GM21717 (cell line): ENCODE data around the gene FBXL2.
"Not testable (repeated sequence)": the region's sequence is repeated elsewhere in the genome, so short reads cannot be mapped to it uniquely, and the experiment has no call there.

Experiments used
- ATAC-seq: cut with Tn5 transposase; IDR thresholded peaks from one replicate; pipeline ENCODE4 v1.9.1; 2021; ENCODE audit warnings: mild to moderate bottlenecking, moderate library complexity; ENCODE audit not compliant: unreplicated experiment

FBXL2 gene

DNA sequence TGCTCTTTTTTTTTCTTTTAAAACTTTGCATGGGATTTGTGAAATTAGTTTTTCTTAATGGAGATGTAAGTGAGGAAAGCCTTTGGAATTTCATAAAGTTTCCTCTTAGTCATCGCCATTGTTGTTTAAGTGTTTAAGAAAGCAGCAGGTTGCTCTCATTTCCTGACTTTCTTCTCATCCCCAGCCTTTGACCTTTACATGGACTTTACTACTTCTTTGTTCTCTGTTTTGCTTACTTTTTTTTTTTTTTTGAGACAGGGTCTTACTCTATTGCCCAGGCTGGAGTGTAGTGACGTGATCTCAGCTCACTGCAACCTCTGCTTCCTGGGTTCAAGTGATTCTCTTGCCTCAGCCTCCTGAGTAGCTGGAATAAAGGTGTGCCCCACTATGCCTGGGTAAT lies 38.6 kb downstream of the FBXL2 start:
- no peak for ATAC-seq

DNA sequence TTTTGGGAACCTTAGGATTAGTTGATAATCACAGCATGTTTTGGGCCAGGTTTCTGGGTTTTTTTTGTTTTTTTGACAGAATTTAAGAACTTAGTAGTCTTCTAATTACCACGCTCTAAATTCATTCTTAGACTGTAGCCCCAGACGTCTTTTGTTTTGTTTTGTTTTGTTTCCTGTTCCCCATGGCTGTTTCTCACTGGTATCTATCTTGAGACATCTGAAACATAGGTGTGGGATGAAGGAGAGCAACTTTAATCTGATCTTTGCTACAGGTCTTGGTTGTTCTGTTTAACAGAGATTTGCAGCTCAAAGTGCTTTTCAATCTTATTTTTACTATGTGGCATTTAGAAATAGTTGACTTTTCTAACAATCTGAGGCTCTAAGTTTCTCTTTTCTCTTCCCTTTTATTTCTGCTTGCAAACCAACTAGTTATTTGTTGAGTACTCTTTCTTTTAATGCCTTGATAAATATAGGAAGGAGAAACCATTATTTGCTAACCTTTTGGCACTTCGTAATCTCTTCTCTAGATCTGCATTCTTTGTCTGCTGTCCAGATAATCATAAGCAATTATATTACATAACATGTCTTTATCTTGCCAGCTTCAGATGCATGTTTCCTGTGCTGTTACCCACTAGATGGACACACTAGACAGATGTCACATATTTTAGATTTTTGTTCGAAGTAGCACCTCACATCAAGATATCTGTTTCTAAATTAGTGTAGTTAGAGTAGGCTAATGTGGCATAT lies 40.9 kb downstream of the FBXL2 start:
- ATAC-seq = no peak

DNA sequence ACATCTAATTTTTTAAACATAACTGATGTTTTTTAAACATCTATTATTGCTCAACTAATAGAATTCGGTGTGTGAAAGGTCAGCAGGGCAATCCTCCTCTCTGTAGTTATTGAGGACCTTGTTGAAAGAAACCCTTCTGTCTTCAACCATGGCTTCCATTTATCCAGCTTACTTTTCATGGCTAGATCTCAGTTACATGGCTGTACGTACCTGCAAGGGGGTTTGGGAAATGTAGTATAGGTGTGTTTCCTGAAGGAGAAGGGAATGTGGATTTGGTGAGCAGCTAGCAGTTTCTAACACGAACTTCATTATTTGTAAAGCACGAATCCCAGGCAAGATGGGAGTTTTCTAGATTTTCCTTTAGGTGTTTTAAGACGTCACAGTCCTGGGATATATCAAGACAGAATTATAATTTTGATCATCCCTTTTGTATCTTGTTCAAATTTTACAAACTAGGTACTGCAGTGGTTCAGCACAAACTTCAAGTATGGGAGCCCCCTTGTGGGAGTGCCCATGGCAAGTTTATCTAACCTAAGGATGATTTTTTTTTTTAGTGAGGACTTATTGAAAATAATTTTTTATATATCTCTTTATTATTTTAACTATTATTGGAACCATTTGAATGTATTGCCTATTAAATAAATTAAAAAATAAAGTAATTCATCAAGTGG lies 41.6 kb downstream of the FBXL2 start:
- no peak for ATAC-seq

DNA sequence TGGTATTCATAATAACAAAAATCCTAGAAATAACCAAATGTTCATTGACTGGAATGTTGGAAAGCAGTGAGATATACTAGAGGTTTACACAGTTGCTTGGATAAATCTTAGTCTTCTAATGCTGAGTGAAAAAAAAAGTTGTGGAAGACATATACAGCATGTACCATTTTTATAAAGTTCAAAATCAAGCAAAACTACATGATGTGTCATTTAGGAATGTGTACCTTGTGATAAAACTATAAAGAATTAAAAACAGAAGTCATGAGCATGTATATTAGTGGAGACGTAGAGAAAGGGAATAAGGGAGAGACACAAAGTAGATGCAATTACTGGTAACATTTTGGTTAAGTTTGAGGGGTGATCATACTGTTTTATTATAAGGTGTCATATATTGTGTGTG lies 45.2 kb downstream of the FBXL2 start:
- no peak for ATAC-seq

DNA sequence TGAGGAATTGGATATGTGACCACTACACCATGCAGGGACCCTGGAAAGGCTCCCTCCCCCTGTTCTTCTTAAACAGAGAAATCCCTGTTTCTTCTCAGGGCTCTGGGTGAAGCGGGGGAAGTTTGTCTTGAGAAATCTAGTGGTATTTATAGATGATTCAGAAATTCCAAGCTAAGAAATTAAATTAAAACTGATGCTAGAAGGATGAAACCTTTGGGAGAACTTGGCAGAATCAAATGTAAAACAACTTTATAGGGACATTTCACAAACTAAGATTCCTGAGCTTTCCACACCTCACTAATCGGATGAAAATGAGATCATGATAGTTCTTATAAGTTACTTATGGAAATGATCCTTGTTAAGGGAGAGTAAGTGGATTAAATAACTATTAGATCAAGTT lies 54.2 kb downstream of the FBXL2 start:
- no peak for ATAC-seq

DNA sequence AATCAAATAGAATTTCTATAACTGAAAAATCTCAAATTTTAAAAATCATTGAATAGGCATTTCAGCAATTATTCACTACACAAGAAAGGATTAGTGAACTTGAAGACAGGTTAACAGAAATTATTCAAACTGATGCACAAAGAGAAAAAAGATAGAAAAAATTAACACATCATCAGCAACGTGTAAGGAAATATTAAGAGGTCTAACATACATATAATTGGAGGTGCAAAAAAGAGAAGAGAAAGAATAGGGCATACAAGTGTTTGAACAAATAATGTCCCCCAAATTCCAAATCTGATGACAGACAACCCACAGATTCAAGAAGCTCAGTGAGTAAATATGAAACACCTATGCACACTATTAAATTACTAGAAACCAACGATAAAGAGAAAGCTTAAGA lies 57.1 kb downstream of the FBXL2 start:
- no peak for ATAC-seq

DNA sequence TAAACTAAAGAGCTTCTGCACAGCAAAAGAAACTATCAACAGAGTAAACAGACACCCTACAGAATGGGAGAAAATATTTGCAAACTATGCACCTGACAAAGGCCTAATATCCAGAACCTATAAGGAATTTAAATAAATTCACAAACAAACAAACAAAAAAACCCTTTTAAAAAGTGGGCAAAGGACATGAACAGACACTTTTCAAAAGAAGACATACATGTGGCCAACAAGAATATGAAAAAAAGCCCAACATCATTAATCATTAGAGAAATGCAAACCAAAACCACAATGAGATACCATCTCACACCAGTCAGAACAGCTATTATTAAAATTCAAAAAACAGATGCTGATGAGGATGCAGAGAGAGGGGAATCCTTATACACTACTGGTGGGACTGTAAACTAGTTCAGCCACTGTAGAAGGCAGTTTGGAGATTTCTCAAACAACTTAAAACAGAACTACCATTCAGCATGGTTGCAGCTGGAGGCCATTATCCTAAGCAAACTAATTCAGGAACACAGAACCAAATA lies 61.8 kb downstream of the FBXL2 start:
- not testable (repeated sequence) for ATAC-seq

DNA sequence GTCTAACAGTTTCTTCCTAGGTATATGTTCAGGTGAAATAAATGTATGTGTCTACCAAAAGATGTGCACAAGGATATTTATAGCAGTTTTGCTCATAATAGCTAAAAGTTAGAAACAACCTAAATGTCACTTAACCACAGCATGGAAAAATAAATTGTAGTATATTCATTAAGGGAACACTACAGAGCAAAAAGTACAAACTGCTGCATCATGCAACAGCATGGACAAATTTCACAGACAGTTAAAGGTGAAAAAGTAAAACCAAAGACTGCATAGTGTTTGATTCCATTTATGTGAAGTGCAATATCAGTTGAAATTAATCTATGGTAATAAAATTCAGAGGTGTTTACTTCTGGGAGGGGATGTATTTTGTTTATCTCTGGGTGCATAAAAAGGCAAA lies 62.5 kb downstream of the FBXL2 start:
- ATAC-seq = no peak

DNA sequence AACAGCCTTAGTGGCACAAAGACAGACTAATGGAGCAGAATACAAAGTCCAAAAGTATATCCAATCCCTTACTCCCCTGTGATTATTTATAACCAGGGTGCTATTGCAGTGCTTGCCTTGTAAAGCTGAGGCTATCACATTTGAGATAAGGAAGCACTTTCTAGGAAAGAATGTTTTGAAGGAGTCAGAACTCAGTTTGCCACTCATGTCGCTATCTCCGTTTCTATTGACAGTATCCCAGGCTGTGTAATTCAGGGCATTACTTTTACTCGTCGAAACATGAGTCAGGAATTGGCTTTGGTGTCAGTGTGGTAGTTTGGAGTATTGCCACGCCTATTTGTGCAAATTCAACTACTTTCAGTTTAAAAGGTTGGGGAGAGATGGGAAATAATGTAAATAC lies 78.4 kb downstream of the FBXL2 start:
- no peak for ATAC-seq

DNA sequence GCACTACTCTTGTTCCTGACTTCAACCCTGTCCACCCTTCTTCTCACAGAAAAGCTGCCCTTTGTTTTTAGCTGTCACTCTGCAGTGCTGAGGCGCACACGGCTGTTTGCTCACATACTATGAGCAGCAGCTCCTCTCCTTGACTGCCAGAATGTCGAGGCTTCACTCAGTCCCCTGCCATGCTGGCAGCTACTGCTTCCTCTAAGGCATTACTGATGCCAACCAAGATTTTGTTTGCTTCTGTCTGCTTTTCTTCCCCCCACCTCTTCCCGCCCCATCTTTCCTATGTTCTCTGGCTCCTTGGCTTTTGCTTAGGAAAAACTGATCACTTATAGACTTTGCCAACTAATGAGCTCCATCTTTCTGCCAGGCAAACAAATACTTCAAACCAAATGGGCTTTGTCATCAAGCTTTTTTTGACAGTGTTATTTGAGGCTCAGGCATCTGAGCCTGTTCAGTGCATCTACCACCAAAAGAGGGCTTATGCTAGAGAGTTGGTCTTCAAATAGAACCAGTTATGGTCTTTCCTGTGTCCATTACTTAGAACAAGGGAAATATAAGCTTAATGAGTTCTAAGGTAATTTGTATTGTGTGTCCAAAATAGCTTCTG lies 81.0 kb downstream of the FBXL2 start:
- no peak for ATAC-seq

DNA sequence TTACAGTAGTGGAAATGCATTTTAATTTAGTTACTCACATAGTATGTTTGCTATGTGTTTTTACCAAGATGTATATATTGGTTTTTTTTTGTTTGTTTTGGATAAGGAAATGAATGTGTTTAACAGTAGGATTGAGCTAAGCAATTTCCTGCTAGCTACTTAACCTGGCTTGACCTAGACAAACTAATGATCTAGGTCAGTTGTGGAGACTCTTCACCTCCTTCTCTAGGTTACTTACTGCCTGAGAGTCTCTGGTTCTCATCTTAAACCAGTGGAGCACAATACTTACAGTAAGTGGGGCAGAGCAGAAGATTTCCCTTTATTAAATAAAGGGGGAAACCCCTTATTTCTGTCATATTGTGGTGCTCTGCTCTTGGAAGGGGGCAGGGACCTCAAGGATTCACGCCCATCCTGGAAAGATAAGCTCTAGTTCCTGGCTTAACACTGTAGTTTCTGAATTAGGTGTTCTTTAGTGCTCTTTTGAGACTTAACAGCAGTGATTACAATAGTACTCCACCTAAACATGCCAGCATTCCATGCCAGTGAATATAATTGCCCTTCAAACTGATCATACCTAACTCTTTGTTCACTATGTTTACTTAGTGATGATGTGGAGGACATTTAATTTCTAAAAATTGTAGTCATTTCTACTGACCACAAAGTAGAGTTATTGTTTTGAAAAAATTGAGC lies 83.0 kb downstream of the FBXL2 start:
- no peak for ATAC-seq

DNA sequence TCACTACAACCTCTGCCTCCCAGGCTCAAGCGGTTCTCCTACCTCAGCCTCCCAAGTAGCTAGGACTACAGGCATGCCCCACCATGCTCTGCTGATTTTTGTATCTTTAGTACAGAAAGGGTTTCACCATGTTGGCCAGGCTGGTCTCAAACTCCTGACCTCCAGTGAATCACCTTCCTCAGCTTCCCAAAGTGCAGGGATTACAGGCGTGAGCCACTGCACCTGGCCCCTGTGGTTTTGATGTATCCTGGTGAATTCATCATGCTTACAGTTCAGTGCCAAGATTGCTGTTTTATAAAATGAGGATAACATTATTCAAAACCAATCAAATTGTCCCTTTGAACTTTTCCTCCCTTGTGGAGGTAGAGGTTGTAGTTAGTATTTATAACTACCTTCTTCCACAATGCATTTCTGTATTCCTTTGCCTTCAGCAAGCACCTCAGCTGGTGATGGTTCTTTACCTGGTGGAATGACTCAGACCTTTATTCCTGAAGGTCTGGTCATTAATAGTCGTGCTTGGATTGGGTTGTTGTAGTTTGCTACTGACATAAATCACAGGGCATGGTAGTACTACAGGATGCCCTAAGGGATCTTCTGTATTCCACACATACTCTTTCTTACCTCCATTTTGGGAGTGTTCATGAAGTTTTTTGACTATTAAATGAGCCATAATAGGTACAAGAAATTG lies 86.0 kb downstream of the FBXL2 start:
- no peak for ATAC-seq

DNA sequence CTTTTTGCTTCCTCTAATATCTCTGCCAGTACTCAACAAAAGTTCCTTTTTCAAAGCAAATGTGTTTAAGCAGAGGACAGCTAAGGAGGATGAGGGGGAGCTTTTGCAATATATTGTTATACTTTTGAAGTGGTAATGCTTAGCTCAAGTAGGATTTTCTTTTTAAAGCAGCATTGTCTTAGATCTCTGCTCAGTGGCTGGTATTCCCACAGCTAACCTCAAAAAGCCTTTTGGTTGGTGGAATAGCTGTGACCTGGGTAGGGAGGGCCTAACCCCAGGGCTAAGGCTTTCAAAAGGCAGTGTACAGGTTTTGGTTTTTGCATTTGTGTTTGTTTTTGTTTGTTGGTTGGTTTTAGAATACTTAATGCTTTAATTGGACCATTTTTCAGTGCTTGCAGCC lies 86.8 kb downstream of the FBXL2 start:
- no peak for ATAC-seq

DNA sequence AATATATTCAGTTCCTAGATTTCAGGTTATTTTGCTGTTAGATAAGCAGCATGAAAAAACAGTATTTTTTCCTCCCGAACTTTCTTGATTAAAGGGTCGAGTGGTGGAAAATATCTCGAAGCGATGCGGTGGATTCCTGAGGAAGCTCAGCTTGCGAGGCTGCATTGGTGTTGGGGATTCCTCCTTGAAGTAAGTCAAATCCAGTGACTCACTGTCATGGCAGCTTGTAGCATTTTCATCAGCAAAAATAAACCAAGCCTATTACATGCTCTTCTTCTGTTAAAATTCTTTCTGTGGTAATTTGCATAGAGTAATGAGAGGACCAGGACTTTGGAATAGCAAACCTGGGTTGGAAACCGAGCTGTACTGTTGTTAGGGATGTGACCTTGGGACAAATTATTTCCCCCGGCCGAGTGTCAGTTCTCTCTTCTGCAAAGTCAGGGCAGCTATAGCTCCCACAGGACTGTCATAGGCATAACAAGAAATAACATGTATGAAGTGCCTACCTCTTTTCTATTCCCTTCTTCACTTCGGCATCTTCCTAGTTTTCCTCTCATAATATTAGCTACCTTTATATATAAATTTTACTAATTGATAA lies 87.4 kb downstream of the FBXL2 start:
- no peak for ATAC-seq

DNA sequence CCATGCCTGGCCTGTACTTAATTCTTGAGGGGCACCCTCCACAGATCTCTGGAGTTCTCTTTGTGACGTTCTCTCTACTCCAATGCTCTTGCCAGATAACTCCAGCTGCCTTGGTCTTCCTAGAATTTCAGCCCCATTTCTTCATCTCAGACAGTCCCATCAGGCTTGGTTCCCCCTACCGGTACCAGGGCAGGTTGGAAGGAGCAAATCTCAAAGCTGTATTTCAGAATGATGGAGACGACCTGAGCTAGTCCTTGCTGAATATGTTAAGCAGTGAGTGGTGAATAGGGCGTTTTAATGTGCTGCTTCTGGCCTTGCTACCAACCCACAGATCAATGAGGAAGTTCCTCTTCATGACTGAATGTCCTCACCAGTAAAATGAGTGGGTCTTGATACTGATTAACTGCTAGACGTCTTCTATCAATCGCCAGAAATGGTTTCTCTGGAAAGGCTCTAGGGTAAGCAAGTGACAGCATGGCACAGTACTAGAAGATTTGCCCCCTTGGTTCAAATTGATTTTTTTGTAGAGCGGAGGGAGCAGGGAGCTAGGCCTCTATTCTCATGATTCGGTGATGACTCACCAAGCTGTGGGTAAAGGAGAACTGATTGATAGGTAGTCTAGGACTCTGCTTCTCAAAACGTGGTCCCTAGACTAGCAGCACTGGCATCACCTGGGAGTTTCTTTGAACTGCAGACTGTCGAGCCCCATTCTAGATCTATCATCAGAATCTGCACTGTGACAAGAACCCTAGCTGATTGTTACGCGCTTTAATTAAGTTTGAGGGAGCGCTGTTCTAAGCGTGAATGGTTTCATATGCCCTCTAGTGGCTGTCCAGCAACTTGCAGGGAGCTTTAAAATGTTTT lies 95.2 kb downstream of the FBXL2 start:
- ATAC-seq = no peak

DNA sequence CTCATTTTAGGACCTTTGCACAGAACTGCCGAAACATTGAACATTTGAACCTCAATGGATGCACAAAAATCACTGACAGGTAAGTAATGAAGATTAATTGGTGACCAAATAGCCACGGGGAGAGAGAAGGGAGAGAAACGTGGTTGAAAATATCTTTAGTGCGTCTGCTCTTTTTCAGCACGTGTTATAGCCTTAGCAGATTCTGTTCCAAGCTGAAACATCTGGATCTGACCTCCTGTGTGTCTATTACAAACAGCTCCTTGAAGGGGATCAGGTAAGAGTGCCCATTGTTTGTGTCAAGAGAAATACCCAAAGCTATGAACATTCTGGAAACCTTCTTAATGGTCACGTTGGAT lies 95.8 kb downstream of the FBXL2 start:
- ATAC-seq = no peak

DNA sequence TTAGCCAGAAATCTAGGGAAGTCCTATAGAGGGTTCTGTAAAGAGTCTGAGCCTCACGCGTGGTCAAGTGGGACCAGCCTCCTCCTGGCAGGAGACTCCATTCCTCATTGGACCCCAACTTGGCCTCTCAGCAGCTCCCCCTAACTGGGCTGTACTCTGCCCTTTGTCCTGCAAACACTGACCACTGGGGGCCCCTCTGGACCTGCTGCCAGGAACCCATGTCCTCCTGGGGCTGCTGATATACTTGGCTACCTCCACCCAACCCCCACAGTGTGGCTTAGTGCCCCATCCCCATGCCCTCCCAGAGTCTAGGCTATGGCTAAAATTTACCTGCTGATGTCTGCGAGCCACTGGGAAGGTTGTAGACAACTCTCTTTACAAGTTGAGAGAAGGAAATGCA lies 100.2 kb downstream of the FBXL2 start:
- no peak for ATAC-seq

DNA sequence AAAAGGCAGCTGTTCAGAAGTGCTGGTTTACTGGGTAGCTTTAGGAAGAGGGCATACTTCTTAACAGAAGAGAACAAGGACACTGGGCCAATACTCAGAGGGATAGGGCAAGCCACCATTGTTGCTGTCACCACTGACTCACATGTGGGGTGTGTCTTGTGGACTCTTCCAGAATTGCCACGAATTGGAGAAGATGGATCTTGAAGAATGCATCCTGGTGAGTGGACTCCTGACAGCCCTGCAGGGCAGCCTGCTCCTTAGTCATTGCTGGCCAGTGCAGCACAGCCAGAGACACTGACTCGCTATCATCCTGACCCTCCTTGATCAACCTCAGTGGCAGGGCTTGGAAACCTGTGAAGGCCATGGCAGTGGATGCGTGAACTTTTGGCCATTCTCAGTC lies 100.7 kb downstream of the FBXL2 start:
- no peak for ATAC-seq

DNA sequence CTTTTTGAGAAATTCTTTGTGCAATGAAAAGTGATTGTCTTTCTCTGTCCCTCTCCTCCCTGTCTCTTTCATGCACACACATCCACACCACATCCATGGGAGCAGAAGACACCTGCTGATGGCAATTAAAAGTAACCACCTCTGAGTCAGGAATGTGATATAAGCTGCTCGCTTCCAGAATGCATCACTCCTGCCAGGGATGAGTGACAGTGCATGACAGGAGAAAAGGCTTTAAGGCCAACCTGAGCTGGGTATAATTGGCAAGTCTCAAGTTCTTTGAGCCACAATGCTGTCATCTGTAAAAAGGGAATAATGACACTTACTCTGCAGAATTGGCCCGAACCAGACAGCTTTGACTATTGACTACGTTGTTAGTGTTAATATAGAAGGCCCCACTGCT lies 103.4 kb downstream of the FBXL2 start:
- no peak for ATAC-seq

DNA sequence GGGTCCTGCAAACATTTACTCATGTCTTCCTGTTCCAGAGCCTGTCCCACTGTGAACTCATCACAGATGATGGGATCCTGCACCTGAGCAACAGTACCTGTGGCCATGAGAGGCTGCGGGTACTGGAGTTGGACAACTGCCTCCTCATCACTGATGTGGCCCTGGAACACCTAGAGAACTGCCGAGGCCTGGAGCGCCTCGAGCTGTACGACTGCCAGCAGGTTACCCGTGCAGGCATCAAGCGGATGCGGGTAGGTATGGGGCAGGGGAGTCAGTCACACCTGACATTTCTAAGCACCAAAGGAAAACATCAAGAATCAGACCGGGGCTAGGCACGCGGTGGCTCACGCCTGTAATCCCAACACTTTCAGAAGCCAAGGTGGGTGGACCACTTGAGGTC lies 106.7 kb downstream of the FBXL2 start:
- no peak for ATAC-seq
